Mesodermal cell (in vitro differentiated cells): ENCODE data around the gene GAP43.

Experiments
- H3K27ac ChIP-seq: 2 replicates; pipeline ENCODE4 v1.7.0; 2013; ENCODE audit warnings: mild to moderate bottlenecking, low read depth, low read length, moderate library complexity; ENCODE audit not compliant: severe bottlenecking
- H3K36me3 ChIP-seq: 2 replicates; pipeline ENCODE4 v1.7.1; 2013; ENCODE audit warnings: mild to moderate bottlenecking, low read length, moderate library complexity; ENCODE audit not compliant: control insufficient read depth, insufficient read depth
- H3K4me1 ChIP-seq: one replicate; pipeline ENCODE4 v1.7.1; 2013; ENCODE audit warnings: mild to moderate bottlenecking, low read length; ENCODE audit not compliant: insufficient read depth, control insufficient read depth, poor library complexity, severe bottlenecking
- H3K4me3 ChIP-seq: 2 replicates; pipeline ENCODE4 v1.7.0; 2013; ENCODE audit warnings: low read length, control low read depth, mild to moderate bottlenecking; ENCODE audit not compliant: insufficient read depth, poor library complexity, severe bottlenecking; ENCODE audit errors: extremely low read depth
- H3K9me3 ChIP-seq: 2 replicates; pipeline ENCODE4 v1.7.1; 2013; ENCODE audit warnings: mild to moderate bottlenecking, low read length, moderate library complexity; ENCODE audit not compliant: control insufficient read depth
- WGBS, 2 experiments: methylation state at CpG; one replicate each; pipeline ENCODE4 v1.1.5; 2013; ENCODE audit warnings: missing lambda C conversion rate in 2 of 2; ENCODE audit not compliant: insufficient coverage in 2 of 2; 5-methylcytosine and 5-hydroxymethylcytosine counted together

The GAP43 gene

DNA sequence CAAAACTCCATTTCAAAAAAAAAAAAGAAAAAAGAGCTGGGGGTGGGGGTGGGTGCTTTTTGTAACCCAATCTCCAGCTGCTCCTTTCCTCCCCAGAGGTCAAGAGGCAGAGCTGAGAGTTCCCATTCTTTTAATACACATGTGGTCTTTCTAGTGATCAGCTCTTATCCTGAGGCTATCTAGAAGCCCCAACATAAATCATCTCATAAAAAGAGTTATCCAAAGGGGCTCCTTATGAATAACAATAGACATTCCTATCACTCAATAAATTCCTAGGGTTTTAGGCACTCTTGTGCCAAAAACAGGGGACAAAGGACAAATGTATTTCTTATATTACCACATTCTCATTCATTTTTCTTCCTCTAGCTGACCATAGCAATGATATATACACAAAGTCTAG, 25.1 kb upstream of the GAP43 start:
- no peaks in the 10 kb centered on the region for H3K36me3 ChIP-seq
- no peak overlapping the region for H3K27ac ChIP-seq
- no peak overlapping the region for H3K4me3 ChIP-seq

GRCh38 chr3:115602194-115602593, 21.1 kb upstream of the GAP43 start:
- 89 to 100% methylated on average over 2 of the region's 2 CpGs for WGBS, 2 experiments
- Histone ChIP-seq H3K36me3 (no peaks in the 10 kb centered on the region), H3K4me3 (no peak overlapping the region), H3K27ac (no peak overlapping the region), H3K4me1 (no peaks in the 10 kb centered on the region), H3K9me3 (no peaks in the 10 kb centered on the region)

More for the DNA sequence above, 25.1 kb upstream of the GAP43 start:
- no peaks in the 10 kb centered on the region for H3K4me1 ChIP-seq
- peaks cover 24% of the 10 kb centered on the region for H3K9me3 ChIP-seq

DNA sequence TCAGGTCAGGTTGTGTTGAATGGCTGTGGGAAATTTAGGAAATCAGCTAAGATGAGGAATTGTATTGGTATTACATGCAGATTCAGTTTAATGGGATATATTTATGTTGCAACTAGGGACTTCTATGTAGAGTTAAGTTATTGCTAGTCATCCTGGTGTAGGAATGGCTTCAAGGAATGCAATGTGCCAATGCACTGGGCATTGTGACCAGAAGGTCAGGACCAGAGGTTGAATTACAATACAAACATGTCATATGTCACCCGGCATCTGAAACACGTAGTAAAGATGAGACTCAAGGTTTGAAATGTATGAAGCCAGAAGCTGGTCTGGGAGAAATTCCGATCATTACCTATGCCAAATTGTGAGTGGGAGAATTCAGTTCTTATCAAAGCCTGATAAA, 11.7 kb upstream of the GAP43 start:
- Histone ChIP-seq H3K27ac (no peak overlapping the region), H3K9me3 (no peaks in the 10 kb centered on the region), H3K4me3 (no peak overlapping the region), H3K4me1 (peaks cover 6% of the 10 kb centered on the region), H3K36me3 (no peaks in the 10 kb centered on the region)
- 83 to 100% methylated on average over 1 to 3 of the region's 3 CpGs for WGBS, 2 experiments

DNA sequence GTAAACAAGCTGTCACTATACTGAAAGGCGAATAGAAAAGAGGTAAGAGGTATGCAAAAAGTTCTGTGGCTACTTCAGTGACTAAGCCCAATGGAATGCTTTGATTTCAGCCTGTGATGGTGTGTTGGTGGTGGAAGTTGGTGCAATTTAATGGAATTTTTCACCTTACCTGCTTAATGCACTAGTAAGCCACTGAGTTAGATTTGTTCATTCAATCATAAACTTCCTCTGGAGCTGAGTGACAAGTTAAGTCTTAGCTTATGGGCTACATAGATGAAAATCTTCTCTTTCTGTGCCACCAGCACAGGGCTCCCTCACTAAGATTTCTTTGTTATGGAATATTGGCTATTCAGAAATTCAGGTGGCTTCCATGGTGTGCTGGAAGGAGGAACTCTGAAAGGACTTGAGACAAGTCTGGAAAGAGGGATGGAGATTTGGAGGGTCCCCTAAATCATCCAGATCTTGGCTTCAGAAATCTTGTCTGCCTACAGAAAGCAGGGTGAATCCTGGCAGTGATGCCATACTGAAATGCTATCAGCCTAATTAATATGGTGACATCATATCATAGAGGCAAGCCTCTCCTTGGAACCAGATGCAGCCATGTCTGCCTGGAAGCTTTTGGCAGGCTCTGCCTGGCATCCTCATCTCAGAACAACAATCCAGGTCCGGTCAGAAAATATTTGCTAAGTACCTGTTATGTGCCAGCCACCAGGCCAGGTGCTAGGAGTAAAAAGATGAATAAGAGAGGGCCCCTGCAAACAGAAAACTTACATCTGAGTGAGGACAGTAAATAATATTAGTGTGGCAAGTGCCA, 8.1 kb upstream of the GAP43 start:
- no peak overlapping the region for H3K27ac ChIP-seq
- no peak overlapping the region for H3K4me3 ChIP-seq
- no peaks in the 10 kb centered on the region for H3K36me3 ChIP-seq
- WGBS, 2 experiments: 67% methylated on average over 1 of the region's 2 CpGs; no CpG with 5 or more reads in 1 of the 2 experiments
- H3K4me1 ChIP-seq: peaks cover 6% of the 10 kb centered on the region
- no peaks in the 10 kb centered on the region for H3K9me3 ChIP-seq

- Histone ChIP-seq H3K9me3 (no peaks in the 10 kb centered on the region), H3K4me1 (peaks cover 6% of the 10 kb centered on the region), H3K36me3 (no peaks in the 10 kb centered on the region), H3K4me3 (no peak overlapping the region), H3K27ac (no peak overlapping the region)
- 93 to 96% methylated on average over 2 to 4 of the region's 4 CpGs for WGBS, 2 experiments
Observed at GRCh38 chr3:115616461-115616860, 6.8 kb upstream of the GAP43 start.

- H3K4me3 ChIP-seq: no peak overlapping the region
- peaks cover 6% of the 10 kb centered on the region for H3K4me1 ChIP-seq
- WGBS, 2 experiments: 75 to 76% methylated on average over 1 of the region's 1 CpG
- no peaks in the 10 kb centered on the region for H3K9me3 ChIP-seq
- H3K27ac ChIP-seq: no peak overlapping the region
- no peaks in the 10 kb centered on the region for H3K36me3 ChIP-seq
Observed at GRCh38 chr3:115617591-115617990, 5.7 kb upstream of the GAP43 start.

- WGBS, 2 experiments: 0 to 8% methylated on average over 2 to 7 of the region's 11 CpGs
- no peaks in the 10 kb centered on the region for H3K36me3 ChIP-seq
- peak overlapping the region; percentile 37 for H3K4me3 ChIP-seq
- H3K27ac ChIP-seq: no peak overlapping the region
- H3K4me1 ChIP-seq: peaks cover 23% of the 10 kb centered on the region
- no peaks in the 10 kb centered on the region for H3K9me3 ChIP-seq
Observed at GRCh38 chr3:115624029-115624741, 875 bp downstream of the GAP43 start.

GRCh38 chr3:115624901-115625300, 1.6 kb downstream of the GAP43 start:
- Histone ChIP-seq H3K27ac (no peak overlapping the region), H3K9me3 (no peaks in the 10 kb centered on the region), H3K4me3 (peak overlapping the region; percentile 37), H3K36me3 (no peaks in the 10 kb centered on the region), H3K4me1 (peaks cover 23% of the 10 kb centered on the region)
- WGBS, 2 experiments: 0 to 4% methylated on average over 2 to 3 of the region's 5 CpGs

GRCh38 chr3:115626006-115626409, 2.7 kb downstream of the GAP43 start:
- H3K4me3 ChIP-seq: no peak overlapping the region
- H3K9me3 ChIP-seq: no peaks in the 10 kb centered on the region
- H3K27ac ChIP-seq: no peak overlapping the region
- peaks cover 23% of the 10 kb centered on the region for H3K4me1 ChIP-seq
- no peaks in the 10 kb centered on the region for H3K36me3 ChIP-seq
- WGBS, 2 experiments: 77 to 90% methylated on average over 2 of the region's 5 CpGs

- Histone ChIP-seq H3K4me1 (peaks cover 23% of the 10 kb centered on the region), H3K9me3 (no peaks in the 10 kb centered on the region), H3K36me3 (no peaks in the 10 kb centered on the region), H3K27ac (no peak overlapping the region), H3K4me3 (no peak overlapping the region)
- no CpG with 5 or more reads among the region's 3 CpGs for WGBS, 2 experiments
Observed at GRCh38 chr3:115626721-115627120, 3.4 kb downstream of the GAP43 start.
